IPS-18c (cell line): Measurements from ENCODE around the gene GRIN3B.
A peak's percentile ranks its signal among the peaks of the same experiment; 100 is the strongest.
"Not testable (repeated sequence)": the region's sequence is repeated elsewhere in the genome, so short reads cannot be mapped to it uniquely, and the experiment has no call there.

Source experiments
- H3K4me3 ChIP-seq: 2 replicates; pipeline ENCODE4 v1.7.0; 2013; ENCODE audit warnings: low read depth, mild to moderate bottlenecking, low read length, moderate library complexity; ENCODE audit not compliant: insufficient read depth
- H3K9me3 ChIP-seq: one replicate; pipeline ENCODE4 v1.6.1; 2013; ENCODE audit warnings: mild to moderate bottlenecking, low read length, moderate library complexity; ENCODE audit not compliant: control insufficient read depth, insufficient read depth

The GRIN3B gene

GRCh38 chr19:1000095-1000494 is at the start of gene GRIN3B:
Gene GRIN3B, plus strand, starts transcription at chr19:1000419. Its CDS starts 19 bp downstream, at chr19:1000438.
- peak within 1 kb of the TSS; percentile 55 for H3K4me3 ChIP-seq
- peaks cover 6% of the 10 kb centered on the region for H3K9me3 ChIP-seq

DNA sequence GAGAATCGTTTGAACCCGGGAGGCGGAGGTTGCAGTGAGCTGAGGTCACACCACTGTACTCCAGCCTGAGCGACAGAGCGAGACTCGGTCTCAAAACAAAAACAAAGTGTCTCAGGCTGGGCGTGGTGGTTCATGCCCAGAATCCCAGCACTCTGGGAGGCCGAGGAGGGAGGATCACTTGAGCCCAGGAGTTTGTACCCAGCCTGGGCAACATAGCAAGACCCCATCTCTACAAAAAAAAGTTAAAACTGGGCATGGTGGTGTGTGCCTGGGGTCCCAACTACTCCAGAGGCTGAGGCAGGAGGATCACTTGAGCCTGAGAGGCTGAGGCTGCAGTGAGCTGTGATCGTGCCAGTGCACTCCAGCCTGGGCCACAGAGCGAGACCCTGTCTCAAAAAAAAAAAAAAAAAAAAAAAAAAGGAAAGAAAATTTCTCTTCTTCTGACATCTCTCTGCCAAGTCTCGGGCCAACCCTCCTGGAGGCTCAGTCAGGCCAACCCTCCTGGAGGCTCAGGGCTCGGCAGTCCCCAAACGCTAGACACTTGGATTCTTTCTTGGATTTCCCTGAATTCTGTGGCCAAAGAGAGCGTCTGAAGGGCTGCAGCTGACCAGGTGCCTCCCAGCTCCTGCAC is 48.1 kb upstream of the GRIN3B start:
- Histone ChIP-seq H3K4me3 (peak overlapping the region; percentile 28; the same call in 1 of the 2 replicates), H3K9me3 (peaks cover 5% of the 10 kb centered on the region)

DNA sequence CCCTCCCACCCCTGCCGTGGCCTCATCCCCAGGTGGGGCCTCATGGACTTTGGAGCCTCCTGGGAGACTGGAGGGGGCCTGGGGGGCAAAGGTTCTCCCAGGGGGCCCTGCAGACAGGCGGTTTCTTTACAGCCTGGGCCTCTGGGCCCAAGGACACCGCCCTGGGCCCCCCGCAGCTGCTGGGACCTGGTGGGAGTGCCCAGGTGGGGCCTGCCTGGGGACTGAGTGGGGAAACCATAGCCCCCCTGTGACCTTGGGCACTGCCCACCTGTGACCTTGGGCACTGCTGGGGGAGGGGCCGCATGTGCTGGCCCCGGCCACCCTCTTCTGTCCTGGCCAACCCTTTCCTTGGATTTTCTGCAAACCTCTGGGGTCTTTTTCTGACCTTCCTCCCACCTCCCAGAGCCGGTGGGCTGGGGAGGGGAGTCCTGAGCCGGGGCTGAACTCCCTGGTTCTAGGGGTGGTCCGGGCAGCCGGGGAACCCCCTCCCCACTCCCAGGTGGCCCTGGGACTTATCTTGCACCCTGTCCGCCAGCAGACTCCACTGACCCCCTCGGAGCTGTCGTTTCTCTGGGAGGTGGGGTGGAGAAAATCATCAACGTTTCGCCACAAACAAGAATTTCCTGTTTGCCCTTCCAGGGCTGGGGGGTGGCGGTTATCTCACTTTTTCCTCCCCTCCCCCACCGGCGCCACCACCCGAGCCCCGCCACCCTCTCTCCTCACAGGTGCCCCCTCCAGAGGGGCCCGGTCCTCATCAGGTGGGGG is 47.4 kb upstream of the GRIN3B start:
- H3K4me3 ChIP-seq: peak overlapping the region; percentile 28

GRCh38 chr19:953445-954271 is 46.6 kb upstream of the GRIN3B start:
- H3K9me3 ChIP-seq: peaks cover 2% of the 10 kb centered on the region
- no peak overlapping the region for H3K4me3 ChIP-seq

More for the DNA sequence above, 47.4 kb upstream of the GRIN3B start:
- H3K9me3 ChIP-seq: peaks cover 2% of the 10 kb centered on the region

DNA sequence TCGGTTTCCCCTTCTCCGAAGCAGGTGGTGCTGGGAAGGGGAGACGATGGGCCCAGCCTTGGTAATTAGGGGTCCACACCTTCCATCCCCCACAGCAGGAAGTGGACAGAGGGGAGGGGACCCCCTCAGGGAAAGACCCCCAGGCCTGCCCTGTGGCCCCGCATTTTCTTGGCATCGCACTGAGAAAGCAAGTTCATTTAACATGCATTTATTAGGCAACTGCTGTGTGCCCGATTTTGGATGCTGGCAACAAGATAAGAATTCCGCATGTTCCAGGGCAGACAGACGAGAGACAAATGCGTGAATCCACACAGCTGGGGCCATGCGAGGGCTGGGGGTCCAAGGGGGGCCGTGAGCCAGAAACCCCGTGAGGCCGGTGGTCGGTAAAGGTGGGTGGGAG is 45.9 kb upstream of the GRIN3B start:
- peaks cover 2% of the 10 kb centered on the region for H3K9me3 ChIP-seq
- no peak overlapping the region for H3K4me3 ChIP-seq

DNA sequence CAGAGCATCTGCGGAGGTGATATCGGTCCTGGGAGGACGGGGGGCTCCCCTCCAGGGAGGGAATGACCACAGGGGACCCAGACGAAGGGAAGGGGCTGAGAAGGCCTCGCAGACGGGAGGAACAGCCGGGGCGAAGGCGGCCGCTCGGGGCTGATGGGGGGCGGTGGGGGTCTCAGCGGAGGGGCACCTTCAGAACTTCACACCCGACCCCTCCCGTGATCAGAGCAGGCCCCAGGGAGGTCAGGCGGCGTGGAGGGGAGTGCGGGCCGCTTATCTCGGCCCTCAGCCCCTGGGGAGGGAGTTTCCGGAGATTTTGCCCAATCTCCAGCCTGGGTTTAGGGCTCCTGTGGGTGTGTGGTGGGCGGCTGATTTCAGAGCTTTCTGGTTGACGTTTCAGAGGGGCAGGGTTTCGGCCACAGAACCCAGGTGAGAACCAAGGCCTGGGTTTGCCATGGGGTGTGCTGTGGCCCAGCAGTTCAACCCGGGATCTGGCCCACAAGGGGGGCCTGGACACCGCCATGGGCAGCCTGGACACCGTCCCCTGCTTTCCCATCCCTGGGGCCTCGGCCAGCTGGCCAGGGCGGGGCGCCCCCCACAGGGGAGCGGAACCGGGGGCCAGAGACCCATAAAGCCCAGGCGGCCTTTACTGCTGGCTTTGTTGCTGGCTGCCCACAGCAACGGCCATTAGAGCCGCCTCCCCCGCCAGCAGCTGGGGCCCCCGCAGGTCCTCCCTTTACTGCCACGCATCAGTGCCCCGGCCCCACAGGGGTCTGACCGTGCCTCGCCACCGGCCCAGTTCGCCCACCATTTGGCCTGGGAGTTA is 45.3 kb upstream of the GRIN3B start:
- Histone ChIP-seq H3K4me3 (no peak overlapping the region), H3K9me3 (peaks cover 2% of the 10 kb centered on the region)

- no peak overlapping the region for H3K4me3 ChIP-seq
- peaks cover 2% of the 10 kb centered on the region for H3K9me3 ChIP-seq
Observed at GRCh38 chr19:955803-956765, 44.1 kb upstream of the GRIN3B start.

DNA sequence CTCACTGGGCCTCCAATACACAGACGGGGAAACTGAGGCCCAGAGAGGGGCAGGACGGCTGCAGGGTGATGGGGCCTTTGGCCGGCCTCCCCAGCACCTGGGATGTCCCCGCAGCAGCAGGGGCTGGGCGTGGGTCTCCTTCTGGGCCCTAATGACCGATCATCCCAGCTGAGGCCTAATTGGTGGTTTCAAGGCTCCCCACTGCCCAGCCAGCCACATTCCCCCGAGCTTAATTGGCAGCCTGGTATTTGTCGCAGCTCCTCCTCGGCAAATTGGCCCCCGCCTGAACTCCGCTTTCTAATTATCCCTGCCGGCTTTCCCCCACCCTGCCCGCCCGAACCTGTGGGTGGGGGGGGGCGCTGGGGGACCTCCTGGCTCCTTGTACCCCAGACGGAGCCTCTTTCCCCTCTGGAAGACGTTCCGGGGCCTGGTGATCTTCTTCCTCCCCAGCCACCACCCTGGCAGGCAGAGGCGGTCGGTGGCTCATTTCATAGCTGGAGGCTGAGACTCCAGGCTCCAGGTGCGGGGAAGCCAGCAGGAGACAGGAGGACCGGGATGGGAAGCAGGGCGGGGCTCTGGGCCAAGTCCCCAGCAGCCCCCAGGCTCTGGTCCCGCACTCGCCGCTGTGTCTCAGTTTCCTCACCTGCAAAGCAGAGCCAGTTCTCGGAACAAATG is 43.3 kb upstream of the GRIN3B start:
- Histone ChIP-seq H3K4me3 (no peak overlapping the region), H3K9me3 (peaks cover 2% of the 10 kb centered on the region)

- not testable (repeated sequence) for H3K4me3 ChIP-seq, H3K9me3 ChIP-seq
Observed at GRCh38 chr19:957578-957977, 42.6 kb upstream of the GRIN3B start.

GRCh38 chr19:958967-959855 is 41.0 kb upstream of the GRIN3B start:
- H3K4me3 ChIP-seq: no peak overlapping the region

GRCh38 chr19:960020-960419 is 40.2 kb upstream of the GRIN3B start:
- H3K9me3 ChIP-seq: peaks cover 4% of the 10 kb centered on the region
- H3K4me3 ChIP-seq: no peak overlapping the region

More at GRCh38 chr19:958967-959855, 41.0 kb upstream of the GRIN3B start:
- H3K9me3 ChIP-seq: peaks cover 4% of the 10 kb centered on the region

- Histone ChIP-seq H3K9me3 (peaks cover 4% of the 10 kb centered on the region), H3K4me3 (no peak overlapping the region)
Observed at GRCh38 chr19:960601-960938, 39.6 kb upstream of the GRIN3B start.

DNA sequence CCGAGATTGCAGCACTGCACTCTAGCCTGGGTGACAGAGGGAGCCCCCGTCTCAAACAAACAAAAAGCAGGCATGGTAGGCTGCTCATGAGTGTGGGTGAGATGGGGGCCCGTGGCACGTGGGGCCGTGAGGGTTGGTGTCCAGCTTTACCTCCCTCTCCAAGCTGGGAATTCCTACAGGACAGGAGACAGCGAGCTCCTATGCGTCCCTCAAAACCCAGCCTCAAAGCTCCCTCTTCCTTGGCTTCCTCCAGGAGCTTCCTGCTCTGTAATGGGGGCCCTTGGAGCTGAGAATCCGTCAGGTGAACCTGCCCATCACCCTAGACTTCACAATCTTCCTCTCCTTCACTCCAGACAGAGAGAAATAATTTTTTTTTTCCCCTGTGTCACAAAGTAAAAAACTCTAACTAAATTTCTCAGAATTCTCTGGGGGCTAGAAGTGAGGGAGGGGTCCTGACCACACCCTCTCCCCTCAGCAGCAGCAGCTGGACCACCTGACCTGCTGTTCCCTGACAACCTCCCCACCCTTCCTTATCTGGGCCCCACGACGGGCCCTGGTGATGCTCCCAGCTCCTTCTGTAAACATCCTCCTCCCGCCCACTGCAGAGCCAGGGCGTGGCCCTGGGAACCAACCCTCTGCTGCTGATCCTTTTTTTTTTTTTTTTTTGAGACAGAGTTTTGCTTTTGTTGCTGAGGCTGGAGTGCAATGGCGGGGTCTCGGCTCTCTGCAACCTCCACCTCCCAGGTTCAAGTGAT is 38.2 kb upstream of the GRIN3B start:
- Histone ChIP-seq H3K4me3 (no peak overlapping the region), H3K9me3 (peaks cover 7% of the 10 kb centered on the region)

- H3K4me3 ChIP-seq: no peak overlapping the region
- peaks cover 7% of the 10 kb centered on the region for H3K9me3 ChIP-seq
Observed at GRCh38 chr19:962683-963400, 37.4 kb upstream of the GRIN3B start.
